DOHH2 (cell line): Measurements from ENCODE around the gene PRRT4.

Experiments
- CTCF ChIP-seq: fragments of 200-600 bp; sonication (generic); IDR thresholded peaks from one replicate; pipeline ENCODE4 v1.5.1; 2014; ENCODE audit warnings: antibody characterized with exemption, mild to moderate bottlenecking, low read depth, low read length; ENCODE audit not compliant: poor library complexity, severe bottlenecking
- EZH2phosphoT487 ChIP-seq: fragments of 200-600 bp; sonication (generic); IDR thresholded peaks from 2 replicates; pipeline ENCODE4 v1.6.1; 2017; ENCODE audit warnings: borderline replicate concordance, mild to moderate bottlenecking, antibody characterized with exemption, low read length, moderate library complexity, mixed read lengths

GRCh38 chr7:128400566-128400965, 39.1 kb upstream of the PRRT4 start:
- TF ChIP-seq CTCF: no peak
- TF ChIP-seq EZH2phosphoT487: no peak
